WERI-Rb-1 (cell line): Measurements from ENCODE around the gene PRAF2.

Experiments
- DNase-seq: peaks from one replicate; pipeline ENCODE4 v3.0.0-alpha.2; 2020
- H3K27ac ChIP-seq: fragments of 250-450 bp; sonication (Bioruptor Pico); 2 replicates; pipeline ENCODE4 v1.5.1; 2020; ENCODE audit warnings: mild to moderate bottlenecking, moderate library complexity
- H3K27me3 ChIP-seq: fragments of 250-450 bp; sonication (Bioruptor Pico); 2 replicates; pipeline ENCODE4 v1.5.1; 2021; ENCODE audit warnings: mild to moderate bottlenecking, low read depth, moderate library complexity; ENCODE audit not compliant: insufficient read depth, severe bottlenecking
- H3K36me3 ChIP-seq: fragments of 250-450 bp; sonication (Bioruptor Pico); 2 replicates; pipeline ENCODE4 v1.5.1; 2020; ENCODE audit warnings: mild to moderate bottlenecking, moderate library complexity
- H3K4me3 ChIP-seq: 2 replicates; pipeline ENCODE4 v1.5.1; 2011; ENCODE audit warnings: low read depth, mild to moderate bottlenecking, control low read depth, low read length
- H3K9me3 ChIP-seq: fragments of 250-450 bp; sonication (Bioruptor Pico); 2 replicates; pipeline ENCODE4 v1.5.1; 2021; ENCODE audit warnings: mild to moderate bottlenecking, moderate library complexity; ENCODE audit not compliant: severe bottlenecking
- TF ChIP-seq, protein P1 (sequence below): IDR thresholded peaks from 2 replicates; pipeline ENCODE4 v1.5.1; 2011; ENCODE audit warnings: low read depth, mild to moderate bottlenecking, control low read depth, inconsistent platforms, low read length

Gene PRAF2

DNA sequence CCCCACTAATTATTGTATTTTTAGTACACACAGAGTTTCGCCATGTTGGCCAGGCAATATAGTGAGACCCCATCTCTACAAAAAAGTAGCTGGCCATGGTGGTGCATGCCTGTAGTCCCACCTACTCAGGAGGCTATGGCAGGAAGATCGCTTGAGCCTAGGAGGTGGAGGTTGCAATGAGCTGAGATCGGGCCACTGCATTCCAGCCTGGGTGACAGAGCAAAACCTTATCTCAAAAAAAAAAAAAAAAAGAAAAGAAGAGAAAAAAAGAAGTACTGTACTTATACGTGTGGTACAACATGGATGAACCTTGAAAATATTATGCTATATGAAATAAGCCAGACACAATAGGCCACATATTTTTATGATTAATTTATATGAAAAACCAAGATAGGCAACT, 15.8 kb upstream of the PRAF2 start:
- H3K27ac ChIP-seq: no peak overlapping the region
- H3K36me3 ChIP-seq: no peaks in the 10 kb centered on the region
- H3K9me3 ChIP-seq: no peaks in the 10 kb centered on the region
- peaks cover 2% of the 10 kb centered on the region for H3K27me3 ChIP-seq
- H3K4me3 ChIP-seq: no peak overlapping the region
- TF ChIP-seq, protein P1, sequence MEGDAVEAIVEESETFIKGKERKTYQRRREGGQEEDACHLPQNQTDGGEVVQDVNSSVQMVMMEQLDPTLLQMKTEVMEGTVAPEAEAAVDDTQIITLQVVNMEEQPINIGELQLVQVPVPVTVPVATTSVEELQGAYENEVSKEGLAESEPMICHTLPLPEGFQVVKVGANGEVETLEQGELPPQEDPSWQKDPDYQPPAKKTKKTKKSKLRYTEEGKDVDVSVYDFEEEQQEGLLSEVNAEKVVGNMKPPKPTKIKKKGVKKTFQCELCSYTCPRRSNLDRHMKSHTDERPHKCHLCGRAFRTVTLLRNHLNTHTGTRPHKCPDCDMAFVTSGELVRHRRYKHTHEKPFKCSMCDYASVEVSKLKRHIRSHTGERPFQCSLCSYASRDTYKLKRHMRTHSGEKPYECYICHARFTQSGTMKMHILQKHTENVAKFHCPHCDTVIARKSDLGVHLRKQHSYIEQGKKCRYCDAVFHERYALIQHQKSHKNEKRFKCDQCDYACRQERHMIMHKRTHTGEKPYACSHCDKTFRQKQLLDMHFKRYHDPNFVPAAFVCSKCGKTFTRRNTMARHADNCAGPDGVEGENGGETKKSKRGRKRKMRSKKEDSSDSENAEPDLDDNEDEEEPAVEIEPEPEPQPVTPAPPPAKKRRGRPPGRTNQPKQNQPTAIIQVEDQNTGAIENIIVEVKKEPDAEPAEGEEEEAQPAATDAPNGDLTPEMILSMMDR: no peak
- no peak for DNase-seq

DNA sequence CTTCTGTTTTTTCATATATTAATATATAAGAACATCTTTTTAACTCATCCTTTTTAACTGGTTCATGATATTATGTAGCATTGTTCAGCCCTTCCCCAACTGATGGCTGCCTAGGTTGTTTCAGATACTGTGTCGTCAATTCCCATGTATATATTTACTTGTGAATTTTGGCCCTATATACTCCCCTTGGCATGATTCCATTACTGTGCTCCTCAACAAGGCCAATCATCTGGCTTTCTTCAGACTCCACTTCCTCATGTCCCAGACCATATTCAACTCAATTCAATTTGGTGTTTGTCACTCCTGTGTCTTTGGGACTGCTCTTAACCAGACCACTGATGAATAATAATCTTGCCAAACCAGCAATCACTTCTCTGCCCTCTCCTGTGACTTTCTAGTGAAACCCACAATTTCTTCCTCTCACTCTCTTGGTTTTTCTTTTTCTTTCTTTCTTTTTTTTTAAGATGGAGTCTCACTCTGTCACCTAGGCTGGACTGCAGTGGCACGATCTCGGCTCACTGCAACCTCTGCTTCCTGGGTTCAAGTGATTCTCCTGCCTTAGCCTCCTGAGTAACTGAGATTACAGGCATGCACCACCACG, 8.6 kb upstream of the PRAF2 start:
- no peaks in the 10 kb centered on the region for H3K36me3 ChIP-seq
- H3K4me3 ChIP-seq: no peak overlapping the region
- TF ChIP-seq, protein P1: no peak
- H3K9me3 ChIP-seq: no peaks in the 10 kb centered on the region
- no peak overlapping the region for H3K27ac ChIP-seq
- no peak for DNase-seq
- H3K27me3 ChIP-seq: no peaks in the 10 kb centered on the region

DNA sequence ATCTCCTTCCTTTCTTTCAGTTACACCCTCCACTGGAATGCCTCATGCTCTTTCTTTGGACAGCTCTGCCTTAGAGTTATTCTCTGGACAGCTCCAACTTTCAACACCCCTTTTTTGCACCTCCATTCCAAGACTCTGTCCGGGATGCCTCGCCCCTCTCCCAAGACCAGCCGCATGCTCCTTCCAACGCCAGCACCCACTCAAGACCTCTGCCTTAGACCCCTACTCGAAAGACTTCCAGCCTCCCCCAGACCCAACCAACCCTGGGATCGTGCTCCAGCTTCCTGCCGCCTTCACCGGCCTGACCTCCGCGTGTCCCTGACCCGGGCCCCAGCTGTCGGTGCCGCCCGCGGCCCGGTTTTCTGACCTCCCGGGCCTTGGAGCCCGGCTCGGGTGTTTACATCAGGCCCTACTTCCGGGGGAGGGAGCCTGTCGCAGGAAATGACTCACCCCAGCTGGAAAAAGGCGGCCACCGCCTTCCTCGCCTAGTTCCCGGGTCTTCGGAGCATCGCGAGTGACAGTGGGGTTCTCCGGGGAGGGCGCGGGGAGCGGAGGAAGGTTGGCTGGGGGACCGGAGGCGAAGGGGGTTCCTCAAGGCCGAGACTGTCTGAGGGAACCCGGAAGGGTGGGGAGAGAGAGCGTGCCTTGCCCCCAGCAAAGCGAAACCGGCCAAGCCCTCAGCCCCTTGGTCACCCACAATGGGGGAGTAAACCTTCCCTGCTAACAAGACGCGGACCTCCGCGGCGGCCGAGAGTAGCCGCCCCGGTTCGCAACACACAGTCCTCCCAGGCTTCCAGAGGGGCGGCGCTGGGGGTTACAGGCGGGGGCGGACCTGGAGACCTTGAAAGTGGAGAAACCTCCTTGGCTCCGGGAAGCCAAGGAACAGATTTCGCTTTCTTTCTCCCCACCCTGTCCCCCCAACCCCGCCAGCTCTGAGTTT, 6.0 kb upstream of the PRAF2 start, which contains the start of gene WDR45:
TSS of gene WDR45 (minus strand) at position 399 of the 940 bp plus-strand sequence. CDS start 1,792 bp downstream, outside the sequence.
- no peaks in the 10 kb centered on the region for H3K36me3 ChIP-seq
- H3K4me3 ChIP-seq: peak within 1 kb of the TSS; percentile 52
- peak; percentile 53 for DNase-seq
- TF ChIP-seq, protein P1: no peak
- H3K27ac ChIP-seq: peak within 1 kb of the TSS; percentile 61
- no peaks in the 10 kb centered on the region for H3K9me3 ChIP-seq
- H3K27me3 ChIP-seq: peaks cover 4% of the 10 kb centered on the region

DNA sequence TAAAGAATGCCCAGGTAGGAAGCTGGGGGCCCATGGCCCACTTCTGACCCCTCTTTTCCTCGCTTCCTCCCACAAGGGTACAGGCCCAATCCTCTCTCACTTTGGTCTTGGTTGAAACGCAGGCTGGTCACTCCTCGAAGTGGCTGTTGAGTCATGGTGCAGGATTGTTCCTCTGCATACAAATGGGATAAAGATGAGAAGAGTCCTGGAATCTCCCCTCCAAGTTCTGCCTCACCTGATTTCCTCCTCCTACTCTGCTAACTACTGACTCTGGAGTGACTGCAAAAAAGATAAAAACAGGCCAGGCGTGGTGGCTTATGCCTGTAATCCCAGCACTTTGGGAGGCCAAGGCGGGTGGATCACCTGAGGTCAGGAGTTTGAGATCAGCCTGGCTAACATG, 4.1 kb upstream of the PRAF2 start:
- DNase-seq: no peak
- H3K27me3 ChIP-seq: peaks cover 4% of the 10 kb centered on the region
- TF ChIP-seq, protein P1: no peak
- H3K36me3 ChIP-seq: no peaks in the 10 kb centered on the region
- H3K27ac ChIP-seq: no peak overlapping the region
- no peak overlapping the region for H3K4me3 ChIP-seq
- H3K9me3 ChIP-seq: no peaks in the 10 kb centered on the region

DNA sequence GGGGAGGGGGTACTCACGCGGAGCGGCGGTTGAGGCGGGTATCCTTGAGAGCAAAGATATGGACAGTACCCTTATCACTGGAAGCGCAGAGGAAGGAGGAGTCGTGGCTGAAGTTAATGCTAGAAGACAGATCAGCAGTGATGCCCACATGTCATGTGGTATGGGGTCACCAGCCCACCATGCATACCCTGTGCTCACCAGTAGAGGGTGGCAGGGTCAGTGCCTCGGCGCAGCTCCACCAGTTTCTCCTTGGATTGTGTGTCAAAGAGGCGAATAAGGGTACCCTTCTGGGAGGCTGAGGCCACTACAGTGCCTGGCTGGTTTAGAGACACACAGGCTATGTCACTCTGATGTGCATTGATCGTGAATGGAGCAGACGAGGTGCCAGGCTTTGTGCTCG, 1.5 kb upstream of the PRAF2 start:
- Histone ChIP-seq H3K36me3 (no peaks in the 10 kb centered on the region), H3K9me3 (no peaks in the 10 kb centered on the region), H3K27ac (no peak overlapping the region), H3K27me3 (peaks cover 10% of the 10 kb centered on the region), H3K4me3 (no peak overlapping the region)
- DNase-seq: no peak
- TF ChIP-seq, protein P1: peak; percentile 44
